ENCODE data around the gene NAXD. TPM values are rescaled to one million over a fixed set of nuclear protein-coding genes. Genes with fewer than 3 reads are reported as not detected.

Gene NAXD
- total RNA-seq, 3 donors from 2014 or later, result 23.4 to 34.8 (median 32.1) TPM

DNA sequence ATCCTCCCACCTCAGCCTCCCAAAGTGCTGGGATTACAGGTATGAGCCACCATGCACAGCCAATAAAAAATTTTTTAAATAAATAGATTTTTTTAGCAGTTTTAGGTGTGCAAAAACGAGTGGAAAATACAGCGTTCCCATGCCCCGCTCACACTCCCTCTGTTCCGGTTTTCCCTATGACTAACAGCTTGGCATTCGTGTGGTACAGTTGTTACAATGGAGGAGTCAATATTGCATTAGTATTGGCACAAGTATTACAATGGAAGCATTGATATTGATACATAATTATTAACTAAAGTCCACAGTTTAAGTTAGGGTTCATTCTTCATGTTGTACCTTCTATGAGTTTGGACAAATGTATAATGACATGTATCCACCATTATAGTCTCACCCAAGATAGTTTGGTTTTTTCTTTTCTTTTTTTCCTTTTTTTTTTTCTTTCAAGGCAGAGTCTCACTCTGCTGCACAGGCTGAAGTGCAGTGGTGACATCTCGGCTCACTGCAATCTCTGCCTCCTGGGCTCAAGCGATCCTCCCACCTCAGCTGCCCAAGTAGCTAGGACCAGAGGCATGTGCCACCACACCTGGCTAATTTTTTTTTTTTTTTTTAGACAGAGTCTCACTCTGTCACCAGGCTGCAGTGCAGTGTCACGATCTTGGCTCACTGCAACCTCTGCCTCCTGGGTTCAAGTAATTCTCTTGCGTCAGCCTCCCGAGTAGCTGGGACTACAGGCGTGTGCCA is 38.4 kb upstream of the NAXD start:
- no peak for DNase-seq (ENCODE audit: low spot score in 2 of 2)
- H3K9me3 ChIP-seq, result no peaks in the 10 kb centered on the region
- no peak overlapping the region for H3K27ac ChIP-seq
- TF ChIP-seq POLR2AphosphoS5 (IDR thresholded peaks at IDR 0.05) (no peak), POLR2A (IDR thresholded peaks at IDR 0.05) (no peak)
- no peaks in the 10 kb centered on the region for H3K27me3 ChIP-seq
- no peaks in the 10 kb centered on the region for H3K4me1 ChIP-seq
- no peak overlapping the region for H3K4me3 ChIP-seq
- intact Hi-C loops (cut with DNase I; ENCODE audit: low total_unique reads), result no loop called here
- no peaks in the 10 kb centered on the region for H3K36me3 ChIP-seq

DNA sequence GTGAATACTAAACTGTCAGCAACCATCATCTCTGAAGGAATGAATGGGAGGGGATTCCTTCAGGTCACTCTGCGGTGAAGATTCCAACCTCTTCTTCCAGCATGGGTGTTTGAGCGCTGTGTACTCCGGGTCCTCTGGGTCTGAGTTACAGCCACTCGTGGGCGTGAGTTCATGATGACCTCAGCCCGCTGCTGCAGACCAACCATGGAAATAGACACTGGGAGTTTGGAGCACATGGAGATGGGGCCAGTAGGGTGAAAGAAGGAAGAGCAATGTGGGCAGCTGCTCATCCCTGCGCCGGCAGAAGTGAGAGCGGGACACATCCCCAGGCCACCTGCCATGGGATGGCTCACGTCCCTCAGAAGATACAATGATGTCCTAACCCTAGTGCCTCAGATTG is 37.0 kb upstream of the NAXD start:
- no peaks in the 10 kb centered on the region for H3K9me3 ChIP-seq
- TF ChIP-seq POLR2AphosphoS5 (IDR thresholded peaks at IDR 0.05) (no peak), POLR2A (IDR thresholded peaks at IDR 0.05) (no peak)
- TF ChIP-seq, protein P1, sequence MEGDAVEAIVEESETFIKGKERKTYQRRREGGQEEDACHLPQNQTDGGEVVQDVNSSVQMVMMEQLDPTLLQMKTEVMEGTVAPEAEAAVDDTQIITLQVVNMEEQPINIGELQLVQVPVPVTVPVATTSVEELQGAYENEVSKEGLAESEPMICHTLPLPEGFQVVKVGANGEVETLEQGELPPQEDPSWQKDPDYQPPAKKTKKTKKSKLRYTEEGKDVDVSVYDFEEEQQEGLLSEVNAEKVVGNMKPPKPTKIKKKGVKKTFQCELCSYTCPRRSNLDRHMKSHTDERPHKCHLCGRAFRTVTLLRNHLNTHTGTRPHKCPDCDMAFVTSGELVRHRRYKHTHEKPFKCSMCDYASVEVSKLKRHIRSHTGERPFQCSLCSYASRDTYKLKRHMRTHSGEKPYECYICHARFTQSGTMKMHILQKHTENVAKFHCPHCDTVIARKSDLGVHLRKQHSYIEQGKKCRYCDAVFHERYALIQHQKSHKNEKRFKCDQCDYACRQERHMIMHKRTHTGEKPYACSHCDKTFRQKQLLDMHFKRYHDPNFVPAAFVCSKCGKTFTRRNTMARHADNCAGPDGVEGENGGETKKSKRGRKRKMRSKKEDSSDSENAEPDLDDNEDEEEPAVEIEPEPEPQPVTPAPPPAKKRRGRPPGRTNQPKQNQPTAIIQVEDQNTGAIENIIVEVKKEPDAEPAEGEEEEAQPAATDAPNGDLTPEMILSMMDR (IDR thresholded peaks at IDR 0.05), result no peak
- DNase-seq (ENCODE audit: low spot score in 2 of 2), result no peak
- H3K27ac ChIP-seq, result no peak overlapping the region
- H3K27me3 ChIP-seq, result no peaks in the 10 kb centered on the region
- no peak overlapping the region for H3K4me3 ChIP-seq
- no peaks in the 10 kb centered on the region for H3K4me1 ChIP-seq
- H3K36me3 ChIP-seq, result no peaks in the 10 kb centered on the region
- intact Hi-C loops (cut with DNase I; ENCODE audit: low total_unique reads), result no loop called here

DNA sequence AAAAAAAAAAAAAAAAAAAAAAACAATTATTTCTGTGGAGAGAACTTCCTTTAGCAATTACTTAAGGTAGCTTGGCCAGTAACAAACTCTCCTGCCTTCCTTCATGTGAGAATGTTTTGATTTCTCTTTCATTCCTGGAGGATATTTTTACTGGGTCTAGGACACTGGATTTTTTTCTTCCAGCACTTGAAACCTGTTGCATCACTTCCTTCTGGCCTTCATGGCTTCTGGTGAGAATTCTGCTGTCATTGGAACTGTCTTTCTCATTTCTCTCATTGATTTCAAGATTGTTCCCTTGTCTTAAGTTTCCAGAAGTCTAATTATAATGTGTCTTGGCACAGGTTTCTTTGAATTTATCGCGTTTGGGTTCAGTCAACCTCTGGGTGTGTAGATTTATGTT is 34.5 kb upstream of the NAXD start:
- Histone ChIP-seq H3K9me3 (no peaks in the 10 kb centered on the region), H3K27me3 (no peaks in the 10 kb centered on the region), H3K4me3 (no peak overlapping the region), H3K36me3 (no peaks in the 10 kb centered on the region), H3K4me1 (no peaks in the 10 kb centered on the region), H3K27ac (no peak overlapping the region)
- no peak for DNase-seq (ENCODE audit: low spot score in 2 of 2)
- intact Hi-C loops (cut with DNase I; ENCODE audit: low total_unique reads), result loop anchor here (5.0 kb wide), 1 partner anchor 432 kb away; no protein-coding TSS in a partner anchor
- TF ChIP-seq POLR2A (IDR thresholded peaks at IDR 0.05) (no peak), POLR2AphosphoS5 (IDR thresholded peaks at IDR 0.05) (no peak)
- TF ChIP-seq, protein P1 (IDR thresholded peaks at IDR 0.05), result no peak

DNA sequence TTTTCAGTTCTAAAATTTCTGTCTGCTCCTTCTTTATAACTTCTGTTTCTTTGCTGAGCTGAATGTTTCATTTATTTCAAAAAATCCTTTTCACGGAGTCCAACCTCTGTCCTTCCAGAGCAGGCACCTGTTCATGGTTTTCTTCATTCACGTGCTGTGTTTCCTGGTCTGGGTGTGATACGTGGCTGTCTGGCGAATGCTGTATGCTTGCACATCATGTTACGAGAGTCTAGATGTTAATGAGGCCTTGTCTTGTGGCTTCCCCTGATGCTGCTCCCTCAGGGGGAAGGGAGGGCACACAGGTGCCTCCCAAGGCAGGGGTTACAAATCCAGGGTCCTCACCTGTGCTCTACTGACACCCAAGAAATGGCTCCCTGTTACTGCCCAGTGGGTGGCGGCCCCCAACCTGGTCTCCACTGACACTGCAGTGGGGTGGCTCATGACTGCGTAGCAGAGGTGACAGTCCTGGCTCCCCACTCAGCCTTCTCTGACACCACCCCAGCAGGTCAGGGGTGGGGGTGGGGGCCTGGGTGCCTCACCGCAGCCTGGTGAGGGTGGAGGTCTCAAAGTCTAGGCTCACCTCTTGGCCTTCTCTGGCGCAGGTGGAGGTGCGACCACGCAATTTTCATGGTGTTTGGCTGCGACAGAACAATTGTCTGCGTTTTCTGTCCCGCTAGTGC is 33.7 kb upstream of the NAXD start:
- no peaks in the 10 kb centered on the region for H3K4me1 ChIP-seq
- H3K4me3 ChIP-seq, result no peak overlapping the region
- no peaks in the 10 kb centered on the region for H3K27me3 ChIP-seq
- no peaks in the 10 kb centered on the region for H3K36me3 ChIP-seq
- H3K9me3 ChIP-seq, result no peaks in the 10 kb centered on the region
- intact Hi-C loops (cut with DNase I; ENCODE audit: low total_unique reads), result loop anchor here (5.0 kb wide), 1 partner anchor 431 kb away; no protein-coding TSS in a partner anchor
- DNase-seq (ENCODE audit: low spot score in 2 of 2), result no peak
- H3K27ac ChIP-seq, result no peak overlapping the region
- no peak for TF ChIP-seq POLR2AphosphoS5 (IDR thresholded peaks at IDR 0.05)
- no peak for TF ChIP-seq POLR2A (IDR thresholded peaks at IDR 0.05)
- TF ChIP-seq, protein P1 (IDR thresholded peaks at IDR 0.05), result no peak

DNA sequence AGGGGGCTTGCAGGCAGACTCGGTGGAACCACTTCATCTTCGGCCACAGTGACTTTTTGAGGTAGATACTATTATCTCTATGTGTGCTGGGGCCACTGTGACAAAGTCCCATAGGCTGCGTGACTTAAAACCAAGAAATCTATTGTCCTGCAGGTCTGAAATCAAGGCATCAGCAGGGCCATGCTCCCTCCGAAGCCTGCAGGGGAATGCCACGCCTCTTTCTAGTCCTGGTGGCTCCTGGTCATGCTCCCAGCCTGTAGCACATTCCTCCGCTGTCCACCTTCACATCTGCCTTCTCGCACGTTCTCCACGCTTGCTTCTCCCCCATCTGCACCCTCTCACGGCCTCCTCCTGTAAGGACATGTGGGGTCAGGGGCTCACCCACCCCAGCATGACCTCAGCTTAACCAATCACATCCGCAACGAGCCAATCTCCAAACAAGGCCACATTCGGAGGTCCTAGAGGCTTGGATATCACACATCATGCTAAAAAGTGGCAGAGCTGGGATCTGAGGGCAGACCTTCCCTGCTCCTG is 32.9 kb upstream of the NAXD start:
- no peak overlapping the region for H3K4me3 ChIP-seq
- no peak overlapping the region for H3K27ac ChIP-seq
- H3K36me3 ChIP-seq, result no peaks in the 10 kb centered on the region
- TF ChIP-seq, protein P1 (IDR thresholded peaks at IDR 0.05), result no peak
- TF ChIP-seq POLR2AphosphoS5 (IDR thresholded peaks at IDR 0.05) (no peak), POLR2A (IDR thresholded peaks at IDR 0.05) (no peak)
- no peak for DNase-seq (ENCODE audit: low spot score in 2 of 2)
- no peaks in the 10 kb centered on the region for H3K4me1 ChIP-seq
- H3K9me3 ChIP-seq, result no peaks in the 10 kb centered on the region
- intact Hi-C loops (cut with DNase I; ENCODE audit: low total_unique reads), result loop anchor here (5.0 kb wide), 1 partner anchor 430 kb away; no protein-coding TSS in a partner anchor
- no peaks in the 10 kb centered on the region for H3K27me3 ChIP-seq
